CD4-positive, alpha-beta memory T cell (primary cell): ENCODE data around the gene SORCS2. TPM values are rescaled to one million over a fixed set of nuclear protein-coding genes. Genes with fewer than 3 reads are reported as not detected.

Experiments used
- CTCF ChIA-PET: fragments of 350-600 bp; sonication (Branson Sonifier 250); formaldehyde crosslinking; loops from one replicate; lab custom pipeline; 2021; ENCODE audit warnings: inconsistent platforms; ENCODE audit not compliant: partially characterized antibody; lab: Charles Lee
- POLR2A ChIA-PET: fragments of 350-600 bp; sonication (Branson Sonifier 250); formaldehyde crosslinking; loops from one replicate; lab custom pipeline; 2021; ENCODE audit not compliant: partially characterized antibody; lab: Charles Lee
- DNase-seq, 5 donors: peaks; one replicate each; pipeline versions ENCODE4 v3.0.0 to v3.0.0-alpha.2; 2020 to 2022; ENCODE audit warnings: mixed read lengths in 1 of 5
- H3K27ac ChIP-seq: one replicate; pipeline ENCODE4 v1.7.0; 2013; ENCODE audit warnings: low read depth, low read length
- H3K27me3 ChIP-seq: 2 replicates; pipeline ENCODE4 v1.7.0; 2013; ENCODE audit warnings: mild to moderate bottlenecking, low read length, moderate library complexity; ENCODE audit not compliant: insufficient read depth
- H3K36me3 ChIP-seq: 2 replicates; pipeline ENCODE4 v1.7.0; 2013; ENCODE audit warnings: mild to moderate bottlenecking, low read length, moderate library complexity; ENCODE audit not compliant: insufficient read depth
- H3K4me1 ChIP-seq: 2 replicates; pipeline ENCODE4 v1.7.0; 2013; ENCODE audit warnings: mild to moderate bottlenecking, low read length, moderate library complexity; ENCODE audit not compliant: insufficient read depth
- H3K4me3 ChIP-seq, 2 donors: one replicate each; pipeline ENCODE4 v1.7.0; 2013; ENCODE audit warnings: low read length in 2 of 2, mild to moderate bottlenecking in 1 of 2
- H3K9me3 ChIP-seq, 2 donors: one replicate each; pipeline ENCODE4 v1.7.0; 2013; ENCODE audit warnings: low read length in 2 of 2, control low read depth in 1 of 2; ENCODE audit not compliant: control insufficient read depth in 1 of 2
- H3K27ac Mint-ChIP-seq, 7 donors: one replicate each; pipeline ENCODE4 v1.8.0; 2020 to 2021; ENCODE audit warnings: mixed read lengths in 7 of 7, mild to moderate bottlenecking in 6 of 7, inconsistent platforms in 3 of 7, moderate library complexity in 3 of 7
- H3K27me3 Mint-ChIP-seq, 2 donors: one replicate each; pipeline ENCODE4 v1.8.0; 2020 to 2021; ENCODE audit warnings: mixed read lengths in 2 of 2
- H3K36me3 Mint-ChIP-seq, 2 donors: one replicate each; pipeline ENCODE4 v1.8.0; 2020 to 2021; ENCODE audit warnings: mixed read lengths in 2 of 2, inconsistent platforms in 1 of 2, mild to moderate bottlenecking in 1 of 2
- H3K4me1 Mint-ChIP-seq, 4 donors: one replicate each; pipeline ENCODE4 v1.8.0; 2020 to 2021; ENCODE audit warnings: mixed read lengths in 4 of 4, mild to moderate bottlenecking in 1 of 4
- H3K4me3 Mint-ChIP-seq, 8 donors: one replicate each; pipeline ENCODE4 v1.8.0; 2020 to 2021; ENCODE audit warnings: mixed read lengths in 8 of 8, mild to moderate bottlenecking in 7 of 8, moderate library complexity in 6 of 8, inconsistent platforms in 3 of 8
- H3K9me3 Mint-ChIP-seq, 8 donors: one replicate each; pipeline ENCODE4 v1.8.0; 2020 to 2021; ENCODE audit warnings: mixed read lengths in 8 of 8, mild to moderate bottlenecking in 5 of 8, inconsistent platforms in 3 of 8, moderate library complexity in 1 of 8
- intact Hi-C: fragments of 100-400 bp; cut with micrococcal nuclease; formaldehyde crosslinking; loops from one replicate; pipeline ENCODE4 v1.15.1; 2023
- polyA plus RNA-seq, 2 donors: library from polyadenylated mRNA; unstranded; fragments of 300-500 nt; fragmentation: Illumina TruSeq; gene quantifications; one replicate each; pipeline ENCODE4 v1.2.3, GENCODE V29; 2021
- total RNA-seq, 2 experiments: library from RNA; stranded (reverse); gene quantifications; one replicate each; pipeline ENCODE4 v1.2.3, GENCODE V29; 2021

SORCS2 gene
- total and polyA plus RNA-seq, 4 experiments from 2014 or later: not detected

- H3K4me3 ChIP-seq: no peak overlapping the region
- Mint-ChIP-seq H3K9me3 (peaks cover 0 to 3% (median 0%) of the 10 kb centered on the region in 8 donors), H3K4me1 (peaks cover 0 to 4% (median 2%) of the 10 kb centered on the region in 4 donors), H3K27me3 (peaks cover 2% of the 10 kb centered on the region in 2 donors), H3K4me3 (no peak overlapping the region), H3K27ac (no peak overlapping the region), H3K36me3 (no peaks in the 10 kb centered on the region)
- H3K27me3 ChIP-seq: no peaks in the 10 kb centered on the region
- peak in 2 of 5 donors; percentile 9 to 26 for DNase-seq
- H3K27ac ChIP-seq: no peak overlapping the region
- CTCF ChIA-PET: no interaction called here
- H3K36me3 ChIP-seq: no peaks in the 10 kb centered on the region
- no peaks in the 10 kb centered on the region for H3K9me3 ChIP-seq
- intact Hi-C loops: no loop called here
- POLR2A ChIA-PET: no interaction called here
- H3K4me1 ChIP-seq: no peaks in the 10 kb centered on the region
Observed at GRCh38 chr4:7335344-7336066, 143.2 kb downstream of the SORCS2 start.

- Histone ChIP-seq H3K27ac (no peak overlapping the region), H3K36me3 (no peaks in the 10 kb centered on the region), H3K4me1 (no peaks in the 10 kb centered on the region), H3K9me3 (no peaks in the 10 kb centered on the region), H3K4me3 (no peak overlapping the region), H3K27me3 (no peaks in the 10 kb centered on the region)
- ChIA-PET CTCF (no interaction called here), POLR2A (no interaction called here)
- H3K4me1 Mint-ChIP-seq: peaks cover 0 to 4% (median 2%) of the 10 kb centered on the region in 4 donors
- H3K27me3 Mint-ChIP-seq: peaks cover 2% of the 10 kb centered on the region in 2 donors
- DNase-seq: no peak
- intact Hi-C loops: no loop called here
- H3K9me3 Mint-ChIP-seq: peaks cover 0 to 3% (median 0%) of the 10 kb centered on the region in 8 donors
- no peak overlapping the region for H3K4me3 Mint-ChIP-seq
- no peaks in the 10 kb centered on the region for H3K36me3 Mint-ChIP-seq
- H3K27ac Mint-ChIP-seq: no peak overlapping the region
Observed at GRCh38 chr4:7336067-7336569, 143.8 kb downstream of the SORCS2 start.

GRCh38 chr4:7336732-7337131 lies 144.4 kb downstream of the SORCS2 start:
- Mint-ChIP-seq H3K4me1 (peaks cover 0 to 4% (median 2%) of the 10 kb centered on the region in 4 donors), H3K27me3 (peaks cover 2% of the 10 kb centered on the region in 2 donors), H3K4me3 (no peak overlapping the region), H3K27ac (no peak overlapping the region), H3K36me3 (no peaks in the 10 kb centered on the region), H3K9me3 (peaks cover 0 to 5% (median 0%) of the 10 kb centered on the region in 8 donors)
- H3K4me1 ChIP-seq: no peaks in the 10 kb centered on the region
- H3K4me3 ChIP-seq: no peak overlapping the region
- ChIA-PET POLR2A (no interaction called here), CTCF (no interaction called here)
- H3K36me3 ChIP-seq: no peaks in the 10 kb centered on the region
- no peak for DNase-seq
- intact Hi-C loops: no loop called here
- H3K27ac ChIP-seq: no peak overlapping the region
- H3K27me3 ChIP-seq: no peaks in the 10 kb centered on the region
- no peaks in the 10 kb centered on the region for H3K9me3 ChIP-seq

GRCh38 chr4:7337196-7338058 lies 145.1 kb downstream of the SORCS2 start:
- no peak for DNase-seq
- no peak overlapping the region for H3K4me3 ChIP-seq

GRCh38 chr4:7338059-7338452 lies 145.7 kb downstream of the SORCS2 start:
- Histone ChIP-seq H3K9me3 (no peaks in the 10 kb centered on the region), H3K27me3 (no peaks in the 10 kb centered on the region), H3K4me1 (no peaks in the 10 kb centered on the region), H3K36me3 (no peaks in the 10 kb centered on the region), H3K4me3 (no peak overlapping the region), H3K27ac (no peak overlapping the region)
- ChIA-PET CTCF (no interaction called here), POLR2A (no interaction called here)
- no peak for DNase-seq
- H3K4me1 Mint-ChIP-seq: peaks cover 0 to 4% (median 2%) of the 10 kb centered on the region in 4 donors
- no peaks in the 10 kb centered on the region for H3K36me3 Mint-ChIP-seq
- peaks cover 0 to 7% (median 0%) of the 10 kb centered on the region in 8 donors for H3K9me3 Mint-ChIP-seq
- H3K27me3 Mint-ChIP-seq: peaks cover 2% of the 10 kb centered on the region in 2 donors
- H3K4me3 Mint-ChIP-seq: no peak overlapping the region
- H3K27ac Mint-ChIP-seq: no peak overlapping the region
- intact Hi-C loops: no loop called here

More at GRCh38 chr4:7337196-7338058, 145.1 kb downstream of the SORCS2 start:
- H3K4me1 ChIP-seq: no peaks in the 10 kb centered on the region
- intact Hi-C loops: no loop called here
- Mint-ChIP-seq H3K27me3 (peaks cover 2% of the 10 kb centered on the region in 2 donors), H3K4me3 (peak overlapping the region in 1 of 8 donors; percentile 45), H3K9me3 (peaks cover 0 to 7% (median 0%) of the 10 kb centered on the region in 8 donors), H3K27ac (no peak overlapping the region), H3K4me1 (peaks cover 0 to 4% (median 2%) of the 10 kb centered on the region in 4 donors), H3K36me3 (no peaks in the 10 kb centered on the region)
- ChIA-PET POLR2A (no interaction called here), CTCF (no interaction called here)
- no peaks in the 10 kb centered on the region for H3K36me3 ChIP-seq
- H3K27me3 ChIP-seq: no peaks in the 10 kb centered on the region
- H3K9me3 ChIP-seq: no peaks in the 10 kb centered on the region
- no peak overlapping the region for H3K27ac ChIP-seq

GRCh38 chr4:7338876-7339623 lies 146.7 kb downstream of the SORCS2 start:
- H3K4me3 Mint-ChIP-seq: no peak overlapping the region
- Histone ChIP-seq H3K27ac (no peak overlapping the region), H3K36me3 (no peaks in the 10 kb centered on the region), H3K4me3 (no peak overlapping the region), H3K27me3 (no peaks in the 10 kb centered on the region), H3K4me1 (no peaks in the 10 kb centered on the region), H3K9me3 (no peaks in the 10 kb centered on the region)
- no peaks in the 10 kb centered on the region for H3K36me3 Mint-ChIP-seq
- H3K27ac Mint-ChIP-seq: no peak overlapping the region
- no peak for DNase-seq
- H3K9me3 Mint-ChIP-seq: peaks cover 0 to 7% (median 0%) of the 10 kb centered on the region in 8 donors
- H3K27me3 Mint-ChIP-seq: peaks cover 2% of the 10 kb centered on the region in 2 donors
- peaks cover 0 to 4% (median 2%) of the 10 kb centered on the region in 4 donors for H3K4me1 Mint-ChIP-seq
- intact Hi-C loops: no loop called here
- POLR2A ChIA-PET: no interaction called here
- CTCF ChIA-PET: no interaction called here
